Upper lobe of left lung (tissue), 4 donors: Measurements from ENCODE around the gene PFN2.

Experiments used
- POLR2A ChIP-seq, 4 donors: fragments of 450-650 bp; IDR thresholded peaks; one replicate each; pipeline ENCODE4 v1.5.1; 2016 to 2017; ENCODE audit warnings: antibody characterized with exemption in 4 of 4, mild to moderate bottlenecking in 2 of 4
- TF ChIP-seq, protein P1 (sequence below), 6 experiments: fragments of 450-650 bp in 4 of 6; fragments of 200-600 bp in 2 of 6; sonication (generic) in 2 of 6; IDR thresholded peaks; one replicate each; pipeline ENCODE4 v1.5.1; 2016 to 2019; ENCODE audit warnings: antibody characterized with exemption in 6 of 6

DNA sequence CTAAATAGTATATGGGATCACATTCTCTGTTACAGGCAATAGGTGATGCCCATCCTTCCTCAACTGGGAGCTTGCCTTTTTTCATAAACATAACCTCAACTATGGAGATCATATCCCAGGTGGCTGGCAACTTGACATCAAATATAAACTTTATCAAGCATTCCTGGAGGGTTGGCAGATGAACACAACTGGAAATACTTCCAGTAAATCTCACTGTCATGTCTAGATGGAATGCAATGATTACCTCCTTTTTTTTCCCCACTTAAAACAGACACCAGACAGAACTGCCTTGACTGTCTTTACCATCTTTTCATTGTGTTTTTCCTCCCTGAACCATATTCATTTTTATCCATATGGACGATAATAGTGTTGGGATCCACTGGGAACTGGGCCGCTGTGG lies 43.1 kb upstream of the PFN2 start:
- TF ChIP-seq, protein P1, sequence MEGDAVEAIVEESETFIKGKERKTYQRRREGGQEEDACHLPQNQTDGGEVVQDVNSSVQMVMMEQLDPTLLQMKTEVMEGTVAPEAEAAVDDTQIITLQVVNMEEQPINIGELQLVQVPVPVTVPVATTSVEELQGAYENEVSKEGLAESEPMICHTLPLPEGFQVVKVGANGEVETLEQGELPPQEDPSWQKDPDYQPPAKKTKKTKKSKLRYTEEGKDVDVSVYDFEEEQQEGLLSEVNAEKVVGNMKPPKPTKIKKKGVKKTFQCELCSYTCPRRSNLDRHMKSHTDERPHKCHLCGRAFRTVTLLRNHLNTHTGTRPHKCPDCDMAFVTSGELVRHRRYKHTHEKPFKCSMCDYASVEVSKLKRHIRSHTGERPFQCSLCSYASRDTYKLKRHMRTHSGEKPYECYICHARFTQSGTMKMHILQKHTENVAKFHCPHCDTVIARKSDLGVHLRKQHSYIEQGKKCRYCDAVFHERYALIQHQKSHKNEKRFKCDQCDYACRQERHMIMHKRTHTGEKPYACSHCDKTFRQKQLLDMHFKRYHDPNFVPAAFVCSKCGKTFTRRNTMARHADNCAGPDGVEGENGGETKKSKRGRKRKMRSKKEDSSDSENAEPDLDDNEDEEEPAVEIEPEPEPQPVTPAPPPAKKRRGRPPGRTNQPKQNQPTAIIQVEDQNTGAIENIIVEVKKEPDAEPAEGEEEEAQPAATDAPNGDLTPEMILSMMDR (IDR thresholded peaks at IDR 0.05) = no peak
- TF ChIP-seq POLR2A (IDR thresholded peaks at IDR 0.05) = no peak
